ENCODE data around the gene DCDC2.
"Not testable (repeated sequence)": the region's sequence is repeated elsewhere in the genome, so short reads cannot be mapped to it uniquely, and the experiment has no call there.

GRCh38 chr6:24293852-24294251 is 64.0 kb downstream of the DCDC2 start:
- TF ChIP-seq CTCF (conservative IDR thresholded peaks at IDR 0.05; ENCODE audit: low read depth, low read length); EZH2 (IDR thresholded peaks at IDR 0.05; ENCODE audit: borderline replicate concordance, low read depth, low read length, poor library complexity, severe bottlenecking): not testable (repeated sequence)
